HTR-8/SVneo (cell line): ENCODE data around the gene CNTRL.
A peak's percentile ranks its signal among the peaks of the same experiment; 100 is the strongest.

Experiments used
- DNase-seq: peaks from one replicate; pipeline ENCODE4 v3.0.0; 2011; ENCODE audit warnings: low spot score, mixed read lengths; ENCODE audit not compliant: insufficient read length
- FAIRE-seq: peaks from 2 replicates; lab custom pipeline; 2011; peaks lifted over from hg19 to GRCh38; lab: Jason Lieb, UNC

Gene CNTRL

DNA sequence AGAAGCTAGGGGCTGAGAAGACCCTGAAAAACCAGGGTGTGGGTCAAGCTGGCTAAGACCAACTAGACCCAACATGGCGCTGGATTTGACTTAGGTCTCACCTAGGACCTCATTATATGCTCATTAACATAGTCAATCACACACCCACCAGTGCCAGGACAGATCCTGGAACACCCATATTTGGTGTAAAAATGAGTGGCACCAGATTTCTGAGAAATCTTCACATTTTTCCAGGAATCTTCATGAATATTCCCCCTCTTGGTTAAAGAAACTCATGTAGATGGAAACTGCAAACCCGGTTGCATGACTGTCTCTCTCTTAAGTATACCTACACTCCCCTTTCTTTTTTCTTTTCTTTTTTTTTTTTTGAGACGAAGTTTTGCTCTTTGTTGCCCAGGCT, 144.8 kb downstream of the CNTRL start:
- DNase-seq (no peak), FAIRE-seq (no peak)

DNA sequence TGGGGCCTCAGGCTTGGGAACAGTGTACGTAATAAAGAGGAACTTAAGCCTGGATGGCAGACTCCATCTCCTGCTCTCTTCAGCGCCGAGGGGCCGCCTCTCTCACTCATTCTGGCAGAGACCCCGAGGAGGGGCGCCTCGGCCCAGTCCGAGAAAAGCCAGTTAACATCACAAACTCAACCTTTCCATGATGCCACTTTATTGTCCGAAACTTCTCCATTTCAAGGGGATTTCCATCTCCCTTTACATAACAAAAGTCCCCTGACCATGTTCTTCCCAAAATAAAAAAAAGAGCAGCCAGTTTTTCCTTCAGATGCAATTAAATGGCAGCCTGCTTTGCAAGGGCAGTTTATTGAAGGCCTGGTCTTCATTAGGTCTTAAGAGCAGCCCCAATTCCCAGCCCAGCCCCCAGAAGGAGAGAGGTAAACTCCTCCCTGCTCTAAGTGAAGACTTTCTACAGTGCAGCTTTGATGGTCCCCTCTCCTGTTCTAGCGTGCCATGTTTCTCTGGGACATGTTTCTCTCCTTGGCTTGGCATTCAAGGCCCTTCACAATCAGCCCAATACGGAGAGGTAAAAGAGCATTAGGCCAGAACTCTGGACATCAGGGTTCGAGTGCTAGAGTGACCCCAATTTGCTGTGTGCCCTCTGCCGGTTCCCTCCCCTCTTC, 146.4 kb downstream of the CNTRL start:
- FAIRE-seq, result no peak
- no peak for DNase-seq

DNA sequence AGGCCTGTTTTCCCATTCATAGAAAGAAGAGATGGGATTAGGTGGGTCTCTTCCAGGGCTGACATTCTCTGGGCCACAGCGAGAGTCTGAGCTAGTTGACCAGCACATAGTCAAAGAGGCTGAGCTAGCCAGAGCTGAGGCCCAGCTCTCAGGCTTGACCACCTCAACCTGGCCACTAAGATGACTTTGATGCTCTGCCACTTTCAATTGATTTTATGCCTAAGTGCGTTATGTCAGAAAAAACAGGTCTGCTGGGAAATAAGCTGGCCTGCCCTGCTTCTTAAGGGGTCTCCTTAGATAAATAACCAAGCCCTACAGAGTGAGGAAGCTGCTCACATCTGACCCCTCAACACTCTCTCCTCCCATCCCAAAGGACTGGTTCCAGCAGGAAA, 146.9 kb downstream of the CNTRL start:
- FAIRE-seq (no peak), DNase-seq (no peak)

DNA sequence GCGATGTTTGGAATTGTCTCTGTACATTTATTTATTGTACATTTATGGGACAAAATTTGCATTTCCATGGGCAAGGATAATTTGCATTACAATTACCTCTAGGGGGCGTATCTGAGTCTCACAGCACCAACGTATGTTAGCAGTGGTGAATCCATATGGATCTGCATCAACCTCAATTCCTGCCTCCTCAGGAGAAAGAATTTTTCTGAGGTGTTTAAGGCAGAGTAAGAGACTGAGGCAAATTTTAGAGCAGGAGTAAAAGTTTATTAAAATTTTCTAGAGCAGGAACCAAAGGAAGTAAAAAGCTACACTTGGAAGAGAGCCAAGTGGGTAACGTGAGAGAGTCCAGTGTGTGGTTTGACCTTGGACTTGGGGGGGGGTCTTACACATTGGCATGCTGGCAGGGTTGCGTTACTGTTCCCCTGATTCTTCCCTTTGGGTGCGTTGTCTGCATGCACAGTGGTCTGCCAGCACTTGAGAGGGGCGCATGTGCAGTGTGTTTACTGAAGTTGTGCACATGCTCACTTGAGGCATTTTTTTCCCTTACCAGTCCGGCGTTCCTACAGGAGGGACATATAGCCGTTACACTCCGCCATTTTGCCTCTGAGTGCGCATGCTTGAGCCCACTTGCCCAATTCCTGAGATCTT, 147.9 kb downstream of the CNTRL start:
- no peak for FAIRE-seq
- DNase-seq, result peak; percentile 20

DNA sequence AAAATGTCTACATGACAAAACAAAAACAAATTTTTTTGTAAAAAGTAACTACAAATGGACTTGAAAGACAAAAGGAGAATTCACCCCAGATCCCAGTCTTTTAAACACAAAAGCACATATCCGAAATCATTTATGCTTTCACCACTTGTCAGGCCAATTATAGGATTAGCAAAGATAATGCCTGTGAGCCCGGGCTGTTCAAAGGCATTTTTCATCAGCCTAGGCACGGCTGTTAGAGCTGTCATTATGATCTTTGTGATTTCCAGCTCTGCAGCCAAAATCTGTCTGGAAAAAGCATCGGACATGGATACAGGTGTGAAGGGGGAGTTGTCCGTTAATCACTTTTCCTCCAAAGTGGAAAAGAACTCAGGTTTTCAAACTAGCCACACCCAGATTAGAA, 150.5 kb downstream of the CNTRL start:
- FAIRE-seq (no peak), DNase-seq (no peak)

DNA sequence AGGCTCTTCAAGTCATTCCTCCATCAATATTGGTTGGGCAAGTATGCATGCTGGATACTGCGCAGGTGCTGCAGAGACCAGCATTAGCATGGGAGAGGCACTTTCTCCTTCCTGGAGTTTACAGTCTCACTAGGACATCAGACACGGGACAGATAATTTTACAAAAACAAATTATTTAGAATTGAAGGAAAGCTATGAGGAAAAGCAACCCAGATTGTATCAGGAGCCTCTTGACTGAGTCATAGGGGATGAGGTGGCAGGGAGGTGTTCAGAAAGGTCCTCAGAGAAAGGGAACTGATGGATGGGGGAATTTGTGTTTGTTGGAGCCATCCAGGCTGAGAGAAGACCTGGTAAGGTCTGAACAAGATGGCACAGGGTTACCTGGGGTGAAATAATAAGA, 151.4 kb downstream of the CNTRL start:
- no peak for DNase-seq
- FAIRE-seq, result no peak
